ENCODE data around the gene MBNL1.

Gene MBNL1

DNA sequence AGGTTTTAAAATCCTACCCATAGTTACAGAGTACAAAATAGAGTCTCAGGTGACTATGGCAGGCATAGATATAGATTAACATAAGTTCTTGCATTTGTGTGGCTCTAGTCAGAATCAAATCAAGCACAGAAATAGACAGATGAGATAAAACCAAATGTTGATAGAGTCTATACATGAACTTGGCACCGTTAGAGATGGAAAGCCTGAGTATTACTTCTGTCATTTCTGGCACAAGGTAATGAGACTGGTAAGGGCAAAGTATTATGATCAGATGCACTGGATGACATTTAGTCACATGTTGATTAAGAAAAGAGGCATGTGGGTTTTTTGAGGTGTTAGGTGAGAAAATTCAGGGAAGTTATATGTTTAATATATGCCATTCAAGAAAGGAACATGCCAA is 219.7 kb downstream of the MBNL1 start:
- TF ChIP-seq, protein P1, sequence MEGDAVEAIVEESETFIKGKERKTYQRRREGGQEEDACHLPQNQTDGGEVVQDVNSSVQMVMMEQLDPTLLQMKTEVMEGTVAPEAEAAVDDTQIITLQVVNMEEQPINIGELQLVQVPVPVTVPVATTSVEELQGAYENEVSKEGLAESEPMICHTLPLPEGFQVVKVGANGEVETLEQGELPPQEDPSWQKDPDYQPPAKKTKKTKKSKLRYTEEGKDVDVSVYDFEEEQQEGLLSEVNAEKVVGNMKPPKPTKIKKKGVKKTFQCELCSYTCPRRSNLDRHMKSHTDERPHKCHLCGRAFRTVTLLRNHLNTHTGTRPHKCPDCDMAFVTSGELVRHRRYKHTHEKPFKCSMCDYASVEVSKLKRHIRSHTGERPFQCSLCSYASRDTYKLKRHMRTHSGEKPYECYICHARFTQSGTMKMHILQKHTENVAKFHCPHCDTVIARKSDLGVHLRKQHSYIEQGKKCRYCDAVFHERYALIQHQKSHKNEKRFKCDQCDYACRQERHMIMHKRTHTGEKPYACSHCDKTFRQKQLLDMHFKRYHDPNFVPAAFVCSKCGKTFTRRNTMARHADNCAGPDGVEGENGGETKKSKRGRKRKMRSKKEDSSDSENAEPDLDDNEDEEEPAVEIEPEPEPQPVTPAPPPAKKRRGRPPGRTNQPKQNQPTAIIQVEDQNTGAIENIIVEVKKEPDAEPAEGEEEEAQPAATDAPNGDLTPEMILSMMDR (IDR thresholded peaks at IDR 0.05; ENCODE audit: control extremely low read depth, extremely low read depth, low read depth, missing control alignments): no peak
- ChIA-PET POLR2A (no interaction called here), CTCF (interaction anchor here (1.5 kb wide), 1 partner anchor 9 kb away, joined by 3 read pairs; no protein-coding TSS in a partner anchor)
- no peak for DNase-seq (ENCODE audit: extremely low spot score)

DNA sequence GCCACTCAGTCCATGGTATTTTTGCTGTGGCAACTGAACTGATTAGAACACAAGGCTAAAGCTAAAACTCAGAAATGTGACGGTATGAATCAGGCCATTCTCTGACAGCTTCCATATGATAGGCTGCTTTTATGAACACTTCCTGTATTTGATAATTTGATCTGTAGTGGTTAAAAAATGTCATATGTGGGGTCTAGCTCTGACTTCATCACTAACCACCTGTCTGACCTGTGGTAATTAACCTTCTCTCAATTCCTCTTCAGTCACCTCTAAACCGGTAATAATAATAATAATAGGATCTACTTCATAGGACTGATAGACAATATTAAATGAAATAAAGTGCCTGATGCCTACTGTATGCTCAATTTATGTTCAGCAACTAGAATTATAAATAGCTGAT is 223.2 kb downstream of the MBNL1 start:
- DNase-seq (ENCODE audit: extremely low spot score): no peak
- CTCF ChIA-PET: interaction anchor here (0.7 to 2.0 kb wide), 6 partner anchors 9 to 48 kb away, joined by 3 to 7 read pairs (median 4); no protein-coding TSS in a partner anchor
- TF ChIP-seq, protein P1 (IDR thresholded peaks at IDR 0.05; ENCODE audit: control extremely low read depth, extremely low read depth, low read depth, missing control alignments): no peak
- POLR2A ChIA-PET: interaction anchor here (0.6 kb wide), 1 partner anchor 1226 kb away, joined by 3 read pairs; no protein-coding TSS in a partner anchor

DNA sequence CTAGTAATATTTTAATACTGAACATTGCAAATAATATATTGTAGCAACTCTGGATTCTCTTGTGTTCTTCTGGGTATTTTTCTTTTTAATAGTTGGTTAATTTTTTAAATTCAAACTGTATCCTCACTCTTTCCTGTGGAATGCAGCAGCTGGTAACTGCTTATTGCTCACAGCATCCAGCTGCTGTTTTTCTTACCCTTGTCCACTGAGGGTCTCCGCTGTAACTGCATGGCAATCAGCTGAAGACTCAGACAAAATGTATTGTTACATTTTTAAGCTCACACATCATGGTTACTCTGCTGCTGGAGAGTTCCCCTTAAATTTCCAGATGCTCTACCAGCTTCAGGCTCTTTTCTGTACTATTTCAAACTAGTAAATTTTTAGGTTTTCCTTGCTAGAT is 227.6 kb downstream of the MBNL1 start:
- no peak for DNase-seq (ENCODE audit: extremely low spot score)
- POLR2A ChIA-PET: no interaction called here
- TF ChIP-seq, protein P1 (IDR thresholded peaks at IDR 0.05; ENCODE audit: control extremely low read depth, extremely low read depth, low read depth, missing control alignments): no peak
- CTCF ChIA-PET: interaction anchor here (0.9 to 22.9 kb wide), 5 partner anchors 12 to 29 kb away, joined by 3 to 324 read pairs (median 4); no protein-coding TSS in a partner anchor

DNA sequence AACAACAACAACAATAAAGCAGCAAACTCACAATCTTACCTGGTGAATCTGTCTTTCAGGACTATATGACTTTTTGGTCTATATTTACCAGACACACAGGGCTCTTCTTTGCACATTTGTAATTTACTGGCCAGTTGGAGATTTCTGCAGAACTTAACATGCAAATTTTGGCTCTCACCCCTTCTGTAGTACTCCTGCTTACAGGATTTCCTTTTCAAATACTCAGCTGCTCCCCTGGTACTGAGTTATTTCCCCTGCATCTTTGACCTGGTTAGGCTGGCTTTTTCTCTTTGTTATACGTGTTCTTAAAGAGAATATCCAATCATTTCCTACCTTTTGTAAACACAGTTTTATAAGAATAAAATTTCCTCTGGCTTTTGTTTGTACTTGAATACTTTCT is 228.0 kb downstream of the MBNL1 start:
- ChIA-PET POLR2A (no interaction called here), CTCF (interaction anchor here (0.9 to 22.9 kb wide), 6 partner anchors 8 to 30 kb away, joined by 3 to 324 read pairs (median 4); no protein-coding TSS in a partner anchor)
- TF ChIP-seq, protein P1 (IDR thresholded peaks at IDR 0.05; ENCODE audit: control extremely low read depth, extremely low read depth, low read depth, missing control alignments): no peak
- DNase-seq (ENCODE audit: extremely low spot score): no peak

DNA sequence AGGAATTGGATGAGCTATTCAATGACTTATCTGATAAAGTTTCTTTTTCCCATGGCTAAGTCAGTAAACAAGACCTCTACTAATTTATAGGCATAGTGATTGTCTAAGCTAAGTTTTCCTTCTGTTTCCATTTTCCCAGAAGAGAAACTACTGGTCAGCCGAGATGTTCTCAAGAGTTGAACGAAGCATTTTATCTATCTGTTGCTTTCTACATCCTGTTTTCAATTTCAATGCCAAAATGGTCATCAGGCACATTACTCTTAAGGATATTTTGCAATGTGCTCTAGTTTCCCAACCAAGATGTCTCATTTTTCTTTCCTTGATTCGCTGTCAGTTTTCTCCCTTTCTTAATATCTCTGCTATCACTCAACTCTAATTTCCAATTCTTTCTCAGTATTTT is 228.7 kb downstream of the MBNL1 start:
- POLR2A ChIA-PET: no interaction called here
- CTCF ChIA-PET: interaction anchor here (0.9 to 22.9 kb wide), 3 partner anchors 9 to 30 kb away, joined by 3 to 324 read pairs (median 3); no protein-coding TSS in a partner anchor
- no peak for DNase-seq (ENCODE audit: extremely low spot score)

DNA sequence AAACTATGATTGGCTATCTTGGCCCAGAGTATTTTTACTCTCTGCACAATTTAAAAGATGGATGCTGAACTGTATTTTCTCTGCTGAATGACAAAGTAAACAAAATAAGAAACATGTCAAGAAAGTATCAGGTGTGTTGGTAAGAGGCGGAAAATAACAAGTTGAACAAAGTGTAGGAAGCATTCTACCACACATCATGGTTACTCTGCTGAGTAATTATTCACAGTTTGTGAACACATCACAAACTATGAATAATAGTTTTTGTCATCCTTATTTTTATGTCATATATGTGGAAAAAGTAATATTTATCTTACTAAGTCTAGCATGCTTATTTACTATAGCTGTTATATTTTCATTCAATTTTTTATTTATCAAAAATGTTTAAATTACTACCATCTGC is 229.2 kb downstream of the MBNL1 start:
- TF ChIP-seq, protein P1 (IDR thresholded peaks at IDR 0.05; ENCODE audit: control extremely low read depth, extremely low read depth, low read depth, missing control alignments): no peak
- CTCF ChIA-PET: interaction anchor here (1.2 to 22.9 kb wide), 2 partner anchors 18 to 31 kb away, joined by 3 to 324 read pairs; no protein-coding TSS in a partner anchor

More for the DNA sequence above, 228.7 kb downstream of the MBNL1 start:
- TF ChIP-seq, protein P1 (IDR thresholded peaks at IDR 0.05; ENCODE audit: control extremely low read depth, extremely low read depth, low read depth, missing control alignments): no peak

More for the DNA sequence above, 229.2 kb downstream of the MBNL1 start:
- DNase-seq (ENCODE audit: extremely low spot score): no peak
- POLR2A ChIA-PET: no interaction called here
